Measurements from ENCODE around the gene MALT1.
"Not testable (repeated sequence)": the region's sequence is repeated elsewhere in the genome, so short reads cannot be mapped to it uniquely, and the experiment has no call there.

- not testable (repeated sequence) for TF ChIP-seq CTCF (IDR thresholded peaks at IDR 0.05; ENCODE audit: poor library complexity); EZH2phosphoT487 (IDR thresholded peaks at IDR 0.05; ENCODE audit: low read depth, severe bottlenecking, unreplicated experiment)
Measured at GRCh38 chr18:58776541-58776940, 105.3 kb downstream of the MALT1 start.

All from hepatocyte (in vitro differentiated cells).